ENCODE measurements around the gene OMP.

DNA sequence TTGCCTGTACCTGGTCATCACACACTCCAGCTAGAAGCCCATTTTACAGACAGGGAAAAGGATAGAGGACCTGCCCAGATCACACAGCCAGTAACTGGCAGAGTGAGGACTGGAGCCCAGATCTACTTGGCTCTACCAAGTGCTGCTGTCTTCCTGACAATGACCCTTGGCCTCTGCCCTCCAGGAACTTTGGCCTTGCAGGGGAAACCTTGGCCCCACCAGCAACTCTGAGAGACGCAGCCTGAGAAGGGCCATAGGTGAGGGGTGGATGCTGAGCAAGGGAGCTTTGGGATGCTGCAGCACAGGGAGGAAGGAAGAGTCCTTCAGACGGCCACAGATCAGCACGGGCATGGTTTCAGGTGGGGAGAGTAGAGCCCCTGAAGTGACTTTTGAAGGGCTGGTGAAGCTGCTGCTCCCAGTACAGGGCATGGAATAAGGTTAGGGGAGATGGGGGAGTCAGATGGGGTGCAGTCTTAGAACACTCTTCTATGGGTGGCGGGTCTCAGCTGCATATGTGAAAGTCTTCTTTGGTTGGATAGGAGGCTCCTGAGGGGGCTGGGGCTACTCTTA lies 37.9 kb upstream of the OMP start:
- TF ChIP-seq, protein P1, sequence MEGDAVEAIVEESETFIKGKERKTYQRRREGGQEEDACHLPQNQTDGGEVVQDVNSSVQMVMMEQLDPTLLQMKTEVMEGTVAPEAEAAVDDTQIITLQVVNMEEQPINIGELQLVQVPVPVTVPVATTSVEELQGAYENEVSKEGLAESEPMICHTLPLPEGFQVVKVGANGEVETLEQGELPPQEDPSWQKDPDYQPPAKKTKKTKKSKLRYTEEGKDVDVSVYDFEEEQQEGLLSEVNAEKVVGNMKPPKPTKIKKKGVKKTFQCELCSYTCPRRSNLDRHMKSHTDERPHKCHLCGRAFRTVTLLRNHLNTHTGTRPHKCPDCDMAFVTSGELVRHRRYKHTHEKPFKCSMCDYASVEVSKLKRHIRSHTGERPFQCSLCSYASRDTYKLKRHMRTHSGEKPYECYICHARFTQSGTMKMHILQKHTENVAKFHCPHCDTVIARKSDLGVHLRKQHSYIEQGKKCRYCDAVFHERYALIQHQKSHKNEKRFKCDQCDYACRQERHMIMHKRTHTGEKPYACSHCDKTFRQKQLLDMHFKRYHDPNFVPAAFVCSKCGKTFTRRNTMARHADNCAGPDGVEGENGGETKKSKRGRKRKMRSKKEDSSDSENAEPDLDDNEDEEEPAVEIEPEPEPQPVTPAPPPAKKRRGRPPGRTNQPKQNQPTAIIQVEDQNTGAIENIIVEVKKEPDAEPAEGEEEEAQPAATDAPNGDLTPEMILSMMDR (conservative IDR thresholded peaks at IDR 0.05; ENCODE audit: low read length): no peak
- no peak for TF ChIP-seq EZH2phosphoT487 (IDR thresholded peaks at IDR 0.05; ENCODE audit: borderline replicate concordance)
